Lower lobe of right lung (tissue), 2 donors: ENCODE measurements around the gene CCZ1B. TPM values are rescaled to one million over a fixed set of nuclear protein-coding genes. Genes with fewer than 3 reads are reported as not detected.
"Not testable (repeated sequence)": the region's sequence is repeated elsewhere in the genome, so short reads cannot be mapped to it uniquely, and the experiment has no call there.

ENCODE experiments used
- ATAC-seq, 2 donors: fragments of 200-7000 bp; cut with Tn5 transposase; one replicate each; pipeline ENCODE4 v1.9.1; 2020 to 2022; ENCODE audit warnings: mild to moderate bottlenecking in 2 of 2, moderate library complexity in 2 of 2
- DNase-seq: peaks from one replicate; pipeline ENCODE4 v3.0.0-alpha.2; 2020
- H3K27ac ChIP-seq: fragments of 200-600 bp; one replicate; pipeline ENCODE4 v1.8.0; 2022
- H3K27me3 ChIP-seq: fragments of 200-600 bp; one replicate; pipeline ENCODE4 v1.8.0; 2022; ENCODE audit warnings: low read depth
- H3K36me3 ChIP-seq: fragments of 200-600 bp; one replicate; pipeline ENCODE4 v1.8.0; 2022; ENCODE audit warnings: mild to moderate bottlenecking
- H3K4me1 ChIP-seq: fragments of 200-600 bp; one replicate; pipeline ENCODE4 v1.8.0; 2022
- H3K4me3 ChIP-seq: fragments of 200-600 bp; one replicate; pipeline ENCODE4 v1.8.0; 2022; ENCODE audit warnings: mild to moderate bottlenecking
- H3K9me3 ChIP-seq: fragments of 200-600 bp; one replicate; pipeline ENCODE4 v1.8.0; 2022
- CTCF ChIP-seq: fragments of 200-600 bp; IDR thresholded peaks from one replicate; pipeline ENCODE4 v1.8.0; 2022; ENCODE audit warnings: antibody characterized with exemption, mild to moderate bottlenecking
- intact Hi-C: fragments of 100-400 bp; cut with DNase I; formaldehyde crosslinking; loops from one replicate; pipeline ENCODE4 v1.11.0; 2022
- total RNA-seq: library from RNA; stranded (reverse); fragmentation: NEBNext Ultra II Directional; extraction: Animal tissue kit (Norgen Biotek cat#: 25700); gene quantifications from one replicate; pipeline ENCODE4 v1.2.1, GENCODE V29; 2021
- donor health status: DM: no; HTN: yes; CAD: no; lungs with severe emphysema.

Gene CCZ1B
- total RNA-seq, 1 donor from 2014 or later: 62.7 TPM

- no peak for TF ChIP-seq CTCF
- DNase-seq: no peak
- peaks cover 7% of the 10 kb centered on the region for H3K27me3 ChIP-seq
Measured at GRCh38 chr7:6831018-6831725, 5.1 kb upstream of the CCZ1B start.

GRCh38 chr7:6830026-6830425, 4.0 kb upstream of the CCZ1B start:
- H3K36me3 ChIP-seq, H3K27me3 ChIP-seq, H3K9me3 ChIP-seq, H3K4me3 ChIP-seq, ATAC-seq, H3K4me1 ChIP-seq, DNase-seq, intact Hi-C loops, H3K27ac ChIP-seq: not testable (repeated sequence)

More at GRCh38 chr7:6831018-6831725, 5.1 kb upstream of the CCZ1B start:
- Histone ChIP-seq H3K27ac (no peak overlapping the region), H3K36me3 (no peaks in the 10 kb centered on the region), H3K4me1 (no peaks in the 10 kb centered on the region), H3K9me3 (no peaks in the 10 kb centered on the region), H3K4me3 (no peak overlapping the region)
- no peak for ATAC-seq
- intact Hi-C loops: no loop called here

- DNase-seq, H3K36me3 ChIP-seq, H3K4me3 ChIP-seq, H3K27ac ChIP-seq, H3K27me3 ChIP-seq, H3K4me1 ChIP-seq, H3K9me3 ChIP-seq, intact Hi-C loops, ATAC-seq: not testable (repeated sequence)
Measured at GRCh38 chr7:6829616-6830015, 3.5 kb upstream of the CCZ1B start.

GRCh38 chr7:6827180-6827579, 1.1 kb upstream of the CCZ1B start:
- H3K4me3 ChIP-seq, H3K9me3 ChIP-seq, H3K27ac ChIP-seq, DNase-seq, intact Hi-C loops, H3K27me3 ChIP-seq, H3K4me1 ChIP-seq, H3K36me3 ChIP-seq: not testable (repeated sequence)
- ATAC-seq: peak; percentile 12 to 23

GRCh38 chr7:6825236-6826125, 594 bp downstream of the CCZ1B start:
- DNase-seq: not testable (repeated sequence)

GRCh38 chr7:6821622-6822021, 4.5 kb downstream of the CCZ1B start:
- H3K4me1 ChIP-seq, H3K27ac ChIP-seq, ATAC-seq, H3K4me3 ChIP-seq, DNase-seq, H3K27me3 ChIP-seq, H3K9me3 ChIP-seq, intact Hi-C loops: not testable (repeated sequence)
- peaks cover 55% of the 10 kb centered on the region for H3K36me3 ChIP-seq

More at GRCh38 chr7:6825236-6826125, 594 bp downstream of the CCZ1B start:
- Histone ChIP-seq H3K36me3 (peaks cover 22% of the 10 kb centered on the region), H3K27ac (peak overlapping the region; percentile 77), H3K4me3 (peak overlapping the region; percentile 62)
- H3K9me3 ChIP-seq, intact Hi-C loops, H3K4me1 ChIP-seq, H3K27me3 ChIP-seq: not testable (repeated sequence)
- peak; percentile 65 to 76 for ATAC-seq

GRCh38 chr7:6815470-6815869, 10.6 kb downstream of the CCZ1B start:
- H3K4me1 ChIP-seq, DNase-seq, ATAC-seq, H3K27ac ChIP-seq, intact Hi-C loops, H3K27me3 ChIP-seq, H3K9me3 ChIP-seq, H3K4me3 ChIP-seq: not testable (repeated sequence)
- H3K36me3 ChIP-seq: peaks cover 69% of the 10 kb centered on the region

GRCh38 chr7:6813011-6813410, 13.1 kb downstream of the CCZ1B start:
- H3K4me3 ChIP-seq, H3K27ac ChIP-seq, H3K4me1 ChIP-seq, DNase-seq, H3K9me3 ChIP-seq, intact Hi-C loops, ATAC-seq, H3K27me3 ChIP-seq: not testable (repeated sequence)
- peaks cover 53% of the 10 kb centered on the region for H3K36me3 ChIP-seq

GRCh38 chr7:6807959-6808358, 18.1 kb downstream of the CCZ1B start:
- H3K27me3 ChIP-seq, intact Hi-C loops, H3K27ac ChIP-seq, H3K4me1 ChIP-seq, H3K9me3 ChIP-seq, DNase-seq, H3K4me3 ChIP-seq, ATAC-seq: not testable (repeated sequence)
- peaks cover 21% of the 10 kb centered on the region for H3K36me3 ChIP-seq

GRCh38 chr7:6807393-6807918, 18.6 kb downstream of the CCZ1B start:
- intact Hi-C loops: not testable (repeated sequence)

GRCh38 chr7:6800331-6800730, 25.7 kb downstream of the CCZ1B start:
- H3K27me3 ChIP-seq, H3K4me3 ChIP-seq, H3K27ac ChIP-seq, H3K36me3 ChIP-seq, H3K9me3 ChIP-seq, ATAC-seq, H3K4me1 ChIP-seq, DNase-seq, intact Hi-C loops: not testable (repeated sequence)

More at GRCh38 chr7:6807393-6807918, 18.6 kb downstream of the CCZ1B start:
- not testable (repeated sequence) for H3K27ac ChIP-seq, H3K9me3 ChIP-seq, H3K27me3 ChIP-seq, DNase-seq, H3K4me3 ChIP-seq, H3K4me1 ChIP-seq, ATAC-seq
- H3K36me3 ChIP-seq: peaks cover 19% of the 10 kb centered on the region

- H3K27ac ChIP-seq, DNase-seq, ATAC-seq, intact Hi-C loops, H3K27me3 ChIP-seq, H3K4me3 ChIP-seq, H3K9me3 ChIP-seq, H3K4me1 ChIP-seq, H3K36me3 ChIP-seq: not testable (repeated sequence)
Measured at GRCh38 chr7:6799887-6800286, 26.2 kb downstream of the CCZ1B start.
